Measurements from ENCODE around the gene FTCD.

DNA sequence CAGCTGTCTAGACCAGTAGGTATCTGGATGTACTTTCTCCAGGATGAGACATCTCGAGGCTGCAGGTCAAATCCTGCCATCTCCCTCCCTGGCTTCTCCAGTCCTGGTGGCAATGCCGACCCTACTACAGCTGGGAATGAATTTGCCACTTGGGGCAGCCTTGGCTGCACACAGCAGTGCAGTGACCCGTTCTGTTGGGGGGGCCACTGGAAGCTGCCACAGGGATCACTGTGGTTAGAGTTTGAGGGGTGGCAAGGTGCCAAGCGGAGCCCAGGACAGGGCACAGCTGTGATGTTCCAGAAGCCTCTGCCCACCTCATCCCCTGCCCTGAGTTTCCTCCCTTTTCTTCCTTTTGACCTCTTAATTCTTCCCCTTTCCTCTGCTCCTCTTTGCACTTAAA is 40.4 kb downstream of the FTCD start:
- no peak for TF ChIP-seq CTCF (IDR thresholded peaks at IDR 0.05; ENCODE audit: borderline replicate concordance, extremely low read depth, low read length, poor library complexity, severe bottlenecking)
- TF ChIP-seq EZH2 (IDR thresholded peaks at IDR 0.05; ENCODE audit: borderline replicate concordance, low read depth, low read length, severe bottlenecking), result no peak

All from DND-41 (cell line).